Mononuclear cell (primary cell): ENCODE measurements around the gene CHURC1. TPM values are rescaled to one million over a fixed set of nuclear protein-coding genes. Genes with fewer than 3 reads are reported as not detected.
A peak's percentile ranks its signal among the peaks of the same experiment; 100 is the strongest.

Experiments
- H3K27me3 ChIP-seq: 2 replicates; pipeline ENCODE4 v1.6.0; 2011; ENCODE audit warnings: low read length, control low read depth; ENCODE audit not compliant: insufficient read depth
- H3K4me1 ChIP-seq: 2 replicates; pipeline ENCODE4 v1.5.1; 2011; ENCODE audit warnings: mild to moderate bottlenecking, low read length, control low read depth; ENCODE audit not compliant: insufficient read depth
- H3K4me3 ChIP-seq: 2 replicates; pipeline ENCODE4 v1.5.1; 2011; ENCODE audit warnings: mild to moderate bottlenecking, low read length, moderate library complexity
- H3K9me3 ChIP-seq: 2 replicates; pipeline ENCODE4 v1.5.1; 2011; ENCODE audit warnings: low read depth, mild to moderate bottlenecking, control low read depth, low read length
- total RNA-seq: library from RNA; depleted of rRNA; stranded (reverse); fragments of >200 nt; gene quantifications from one replicate; pipeline ENCODE4 v1.2.3, GENCODE V29; 2012

The CHURC1 gene
- total RNA-seq: 110 TPM

DNA sequence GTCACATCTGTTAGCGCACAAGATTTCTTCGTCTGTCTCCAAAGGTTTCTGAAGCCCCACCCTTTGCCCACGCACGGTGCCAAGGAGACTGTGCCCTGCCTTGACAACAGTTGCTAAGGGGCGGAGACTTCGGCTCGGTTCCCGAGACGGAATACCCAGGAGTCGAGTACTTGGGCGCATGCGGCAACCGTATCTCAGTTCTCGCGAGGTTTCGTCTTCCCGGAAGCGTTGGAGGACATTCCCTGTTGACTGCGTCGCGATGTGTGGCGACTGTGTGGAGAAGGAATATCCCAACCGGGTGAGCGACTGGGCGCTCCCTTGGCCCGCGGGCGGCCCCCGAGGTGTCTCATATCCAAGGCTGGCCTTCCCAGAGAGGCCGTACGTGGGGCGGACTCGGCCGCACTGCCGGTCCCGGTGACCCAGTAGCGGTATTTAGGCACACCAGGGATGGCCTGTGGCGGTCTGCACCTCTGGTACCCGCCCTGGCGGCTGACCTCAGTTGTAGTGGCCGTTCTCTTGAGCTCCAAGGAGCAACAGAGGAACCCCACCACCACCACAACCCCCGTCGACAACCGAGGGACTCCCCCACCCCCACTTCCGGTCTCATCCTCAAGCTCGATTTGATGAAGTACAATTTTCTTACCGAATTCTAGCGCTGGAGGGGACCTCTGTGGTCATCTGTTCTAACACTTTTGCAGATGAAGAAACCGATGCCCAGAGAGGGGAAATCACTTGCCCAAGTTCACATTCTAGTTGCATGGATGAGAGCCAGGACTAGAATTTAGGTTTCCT, at the start of gene CHURC1:
Gene CHURC1 (plus strand): TSS at position 219 of the 792 bp plus-strand sequence. CDS start 41 bp downstream, at position 260.
- H3K27me3 ChIP-seq: peaks cover 2% of the 10 kb centered on the region
- no peaks in the 10 kb centered on the region for H3K9me3 ChIP-seq
- peaks cover 37% of the 10 kb centered on the region for H3K4me1 ChIP-seq
- H3K4me3 ChIP-seq: peak within 1 kb of the TSS; percentile 99

DNA sequence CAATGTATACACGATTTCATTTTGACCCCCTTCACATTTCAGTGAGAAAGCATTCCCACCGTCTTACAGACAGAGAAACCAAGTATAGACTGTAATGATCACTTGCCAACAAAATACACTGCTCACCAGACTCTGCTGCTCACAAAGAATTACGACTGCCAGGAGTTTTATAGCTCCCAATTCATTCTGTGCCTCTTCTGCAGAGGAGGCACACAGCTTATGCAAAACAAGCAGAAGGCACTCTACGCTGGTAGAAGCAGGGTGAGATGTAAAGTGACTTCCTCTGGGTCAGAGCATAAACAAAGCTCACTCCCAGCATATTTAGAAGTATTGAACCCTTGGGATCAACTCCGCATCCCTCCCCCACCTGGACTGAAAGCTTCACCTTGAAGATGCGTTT, 49.1 kb upstream of the CHURC1 start:
- Histone ChIP-seq H3K4me3 (no peak overlapping the region), H3K9me3 (no peaks in the 10 kb centered on the region), H3K27me3 (peaks cover 4% of the 10 kb centered on the region), H3K4me1 (no peaks in the 10 kb centered on the region)

DNA sequence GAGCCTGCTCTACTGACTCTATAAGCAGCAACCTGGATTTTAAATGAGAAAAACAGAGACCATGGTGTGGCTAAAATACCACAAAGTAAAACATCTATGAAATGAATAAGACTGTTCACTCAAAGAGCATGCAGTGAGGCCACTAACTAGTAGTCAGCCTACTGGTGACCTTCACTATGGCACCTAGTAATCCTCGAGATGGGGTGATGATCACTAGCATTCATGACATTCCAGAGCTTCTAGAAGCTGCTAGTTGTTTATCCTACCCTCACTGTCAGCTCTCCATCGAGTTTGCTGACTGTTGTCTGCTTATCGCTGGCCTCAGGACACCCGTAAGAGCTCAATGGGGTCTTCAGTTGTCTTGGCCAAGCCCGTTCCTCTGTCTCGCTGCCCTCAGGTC, 48.3 kb upstream of the CHURC1 start:
- H3K9me3 ChIP-seq: no peaks in the 10 kb centered on the region
- peaks cover 5% of the 10 kb centered on the region for H3K27me3 ChIP-seq
- no peaks in the 10 kb centered on the region for H3K4me1 ChIP-seq

DNA sequence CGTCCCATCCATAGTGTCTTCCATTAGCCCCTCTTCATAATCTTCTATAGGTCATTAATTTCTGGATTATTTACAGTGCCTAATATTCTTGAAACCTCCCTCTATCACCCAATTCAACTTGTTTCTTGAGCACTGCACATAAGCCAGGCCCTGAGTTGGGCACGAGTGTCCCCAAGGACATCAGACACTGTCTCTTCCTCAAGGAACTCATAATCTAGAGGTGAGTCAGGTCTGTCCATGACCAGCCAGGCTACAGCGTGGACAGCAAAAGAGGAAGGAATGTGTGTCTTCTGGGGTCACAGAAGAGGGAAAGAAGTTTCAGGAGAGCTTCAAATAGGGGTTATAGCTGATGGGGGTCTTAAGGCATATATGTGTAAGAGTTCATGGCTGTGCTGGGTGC, 47.1 kb upstream of the CHURC1 start:
- H3K9me3 ChIP-seq: no peaks in the 10 kb centered on the region
- no peaks in the 10 kb centered on the region for H3K4me1 ChIP-seq

More for the DNA sequence above, 48.3 kb upstream of the CHURC1 start:
- H3K4me3 ChIP-seq: no peak overlapping the region

DNA sequence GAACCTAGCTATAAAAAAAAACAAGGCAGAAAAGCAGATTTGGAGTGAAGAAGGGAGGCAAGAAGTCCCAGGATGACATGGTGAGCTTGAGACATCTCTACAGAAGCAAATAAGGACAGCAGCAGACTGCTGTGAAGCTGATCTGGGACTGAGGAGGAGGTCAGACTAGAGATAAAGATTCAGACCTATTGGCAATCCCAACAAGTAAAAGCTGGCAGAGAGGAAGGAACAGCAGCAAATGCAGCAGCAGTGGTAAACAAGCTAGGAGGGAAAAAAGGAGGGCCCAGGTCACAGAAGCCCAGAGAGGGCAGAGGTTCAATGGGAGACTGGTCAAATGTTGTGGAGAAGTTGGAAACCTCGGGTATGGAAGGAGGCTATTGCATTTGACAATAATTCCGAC, 45.9 kb upstream of the CHURC1 start:
- Histone ChIP-seq H3K27me3 (peaks cover 7% of the 10 kb centered on the region), H3K4me1 (no peaks in the 10 kb centered on the region), H3K4me3 (no peak overlapping the region), H3K9me3 (no peaks in the 10 kb centered on the region)

More for the DNA sequence above, 47.1 kb upstream of the CHURC1 start:
- Histone ChIP-seq H3K4me3 (no peak overlapping the region), H3K27me3 (peaks cover 7% of the 10 kb centered on the region)

DNA sequence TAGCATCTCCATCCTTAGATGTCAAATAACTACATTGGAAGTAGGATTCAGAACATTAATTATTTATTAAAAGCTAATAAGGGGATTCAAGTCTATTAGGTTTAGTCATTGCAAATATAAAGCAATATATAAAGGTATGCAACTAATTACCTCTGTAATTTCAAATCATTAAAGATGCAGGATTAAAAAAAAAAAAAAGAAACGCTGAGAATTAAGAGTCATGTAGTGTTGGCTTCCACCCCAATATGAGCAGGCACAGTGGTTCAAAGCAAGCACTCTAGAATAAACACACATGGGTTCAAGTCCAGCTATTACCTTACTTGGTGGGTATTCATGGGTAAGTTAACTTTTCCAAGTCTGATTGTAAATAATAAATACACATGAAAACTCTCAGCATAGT, 45.4 kb upstream of the CHURC1 start:
- Histone ChIP-seq H3K9me3 (no peaks in the 10 kb centered on the region), H3K27me3 (peaks cover 7% of the 10 kb centered on the region), H3K4me1 (no peaks in the 10 kb centered on the region), H3K4me3 (no peak overlapping the region)

DNA sequence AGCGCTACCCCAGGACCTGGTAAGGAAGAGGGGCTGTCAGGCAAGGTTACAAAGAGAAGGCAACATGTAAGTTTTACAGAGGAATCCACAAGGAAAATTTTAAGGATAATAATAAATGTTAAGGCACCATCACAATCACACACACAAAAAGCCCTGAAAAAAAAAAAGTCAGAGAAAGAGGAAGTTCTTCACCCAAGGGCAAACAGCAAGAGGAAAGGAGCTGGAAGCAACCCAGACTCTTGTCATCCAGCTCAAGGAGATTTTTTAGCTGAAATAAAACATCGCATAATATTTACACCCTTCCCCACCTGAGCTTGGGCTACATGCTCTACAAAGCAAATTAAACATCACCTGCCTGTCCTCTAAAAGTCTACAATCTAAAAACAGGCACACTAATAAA, 44.1 kb upstream of the CHURC1 start:
- Histone ChIP-seq H3K4me3 (no peak overlapping the region), H3K9me3 (no peaks in the 10 kb centered on the region), H3K4me1 (no peaks in the 10 kb centered on the region), H3K27me3 (peaks cover 7% of the 10 kb centered on the region)

DNA sequence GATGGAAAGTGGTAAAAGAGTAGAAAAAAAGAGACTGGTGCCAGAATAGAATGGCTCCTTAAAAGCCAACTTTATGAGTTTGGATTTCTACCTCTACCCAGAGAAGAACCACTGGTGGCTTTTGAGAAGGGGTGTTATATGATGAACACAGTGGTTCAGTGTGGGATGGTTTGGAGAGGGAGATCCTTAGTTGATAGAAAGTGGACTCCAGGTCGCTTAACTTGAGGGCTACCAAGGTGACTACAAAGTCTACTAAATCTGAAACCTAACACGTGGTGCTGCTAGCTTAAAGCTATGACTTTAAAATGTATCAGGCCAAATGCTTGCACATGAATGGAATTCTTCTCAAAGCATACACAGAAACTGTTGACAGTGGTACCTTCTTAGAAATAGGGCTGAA, 42.9 kb upstream of the CHURC1 start:
- Histone ChIP-seq H3K4me3 (no peak overlapping the region), H3K27me3 (peaks cover 13% of the 10 kb centered on the region), H3K4me1 (no peaks in the 10 kb centered on the region), H3K9me3 (no peaks in the 10 kb centered on the region)

DNA sequence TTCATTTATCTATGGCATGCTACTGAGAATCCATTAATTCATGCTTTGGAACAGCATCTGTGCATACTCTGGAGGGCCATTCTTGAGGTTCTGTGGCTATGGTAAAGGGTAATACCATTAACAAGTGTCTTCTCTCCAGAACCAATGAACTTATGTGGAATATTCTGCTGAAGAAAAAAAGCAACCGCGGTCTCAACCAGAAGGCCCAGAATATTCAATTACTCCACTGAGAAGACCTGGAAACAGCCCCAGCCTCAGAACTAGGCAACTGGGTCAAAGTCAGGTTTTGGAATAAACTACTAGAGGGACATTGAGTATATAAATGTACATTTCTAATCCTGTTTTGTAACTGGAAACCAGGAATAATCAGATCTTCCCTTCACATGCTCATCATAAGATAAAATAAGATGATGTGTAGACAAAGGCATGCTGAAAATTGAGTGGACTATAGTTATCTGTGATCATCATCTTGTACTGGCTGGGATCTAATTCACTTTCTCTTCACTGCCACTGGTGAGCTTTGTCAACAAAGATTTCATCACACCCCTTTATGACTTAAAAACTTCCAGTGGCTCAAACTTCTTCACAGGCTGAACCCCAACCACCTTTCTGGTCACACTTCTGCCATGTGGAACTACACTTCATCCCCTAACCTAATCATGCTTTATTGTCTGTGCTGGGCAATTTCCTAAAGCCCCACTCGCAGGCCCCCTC, 40.6 kb upstream of the CHURC1 start:
- Histone ChIP-seq H3K9me3 (no peaks in the 10 kb centered on the region), H3K27me3 (peaks cover 25% of the 10 kb centered on the region), H3K4me1 (no peaks in the 10 kb centered on the region), H3K4me3 (no peak overlapping the region)

DNA sequence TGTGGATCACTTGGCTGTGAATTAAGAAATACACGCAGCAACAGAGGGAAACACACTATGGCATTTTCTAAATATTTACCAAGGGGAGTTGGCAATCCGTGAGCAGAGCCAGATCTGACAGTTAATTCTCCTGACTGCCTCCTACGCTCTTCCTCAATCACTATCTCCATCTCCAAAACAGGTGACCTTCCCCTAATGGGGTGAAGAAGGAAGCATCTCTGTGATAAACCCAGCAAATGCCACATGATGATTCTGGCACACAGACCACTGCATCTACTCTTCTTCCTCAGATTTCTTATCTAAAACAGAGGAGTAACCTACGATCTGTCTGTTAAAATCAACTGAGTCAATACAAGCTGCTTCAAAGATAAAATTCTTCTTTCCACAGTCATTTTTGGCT, 38.9 kb upstream of the CHURC1 start:
- no peak overlapping the region for H3K4me3 ChIP-seq
- H3K27me3 ChIP-seq: peaks cover 33% of the 10 kb centered on the region
- H3K9me3 ChIP-seq: no peaks in the 10 kb centered on the region
- peaks cover 2% of the 10 kb centered on the region for H3K4me1 ChIP-seq

DNA sequence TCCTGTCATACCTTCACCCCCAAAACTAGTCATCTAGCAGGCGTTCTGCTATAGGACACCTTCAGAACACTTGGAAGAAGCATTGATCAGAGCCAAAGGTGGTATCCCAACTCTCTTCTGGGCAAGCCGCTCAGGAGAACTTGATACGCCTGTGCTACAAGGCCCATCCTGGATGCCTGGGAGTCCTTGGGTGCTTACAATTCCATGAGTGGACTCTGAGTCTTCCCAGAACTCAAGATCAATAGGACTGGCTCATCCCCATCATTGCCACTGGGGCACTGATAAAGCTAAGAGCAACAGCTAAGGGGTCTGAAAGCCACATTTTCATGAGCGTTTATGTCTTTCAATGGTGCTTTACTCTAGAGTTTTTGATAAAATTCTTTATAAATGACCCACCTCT, 36.4 kb upstream of the CHURC1 start:
- peaks cover 54% of the 10 kb centered on the region for H3K27me3 ChIP-seq
- H3K4me1 ChIP-seq: peaks cover 9% of the 10 kb centered on the region
- no peaks in the 10 kb centered on the region for H3K9me3 ChIP-seq
- H3K4me3 ChIP-seq: no peak overlapping the region

DNA sequence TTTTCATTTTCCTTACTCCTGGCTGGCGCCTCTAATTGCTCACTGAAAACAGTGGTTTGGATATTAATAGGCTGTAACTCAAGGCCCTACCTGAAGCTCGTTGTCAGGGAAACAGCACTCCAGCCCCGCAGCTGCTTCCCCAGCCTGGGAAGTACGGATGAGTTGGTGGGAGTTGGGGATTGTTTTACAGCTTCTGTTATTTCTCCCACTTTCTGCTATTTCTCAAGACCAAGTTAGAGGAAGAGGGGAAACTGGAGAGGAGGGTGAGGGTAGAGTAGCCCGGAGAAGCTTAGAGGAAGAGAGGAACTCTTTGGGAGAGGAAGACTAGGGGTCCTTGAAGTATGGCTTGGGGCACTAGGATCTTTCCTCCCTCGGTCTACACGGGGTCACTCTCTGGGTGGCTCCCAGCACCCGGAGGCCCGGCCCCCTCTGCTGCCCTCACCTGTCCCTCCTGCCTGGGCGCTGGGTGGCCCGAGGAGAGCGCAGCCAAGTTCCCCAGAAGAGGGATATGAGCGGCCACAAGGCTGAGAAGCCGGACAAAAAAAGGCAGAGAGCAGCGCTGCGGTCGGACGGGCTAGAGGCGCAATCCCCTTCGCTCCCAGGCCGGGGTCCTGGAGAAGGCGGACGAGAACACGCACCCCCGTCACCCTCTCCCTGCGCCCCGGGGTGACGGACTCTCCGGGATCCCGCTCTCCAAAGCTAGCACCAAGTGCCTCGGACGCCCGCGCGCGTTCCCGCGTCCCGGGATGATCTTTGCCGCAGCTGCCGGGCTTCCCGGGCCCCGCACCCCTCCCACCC, 35.2 kb upstream of the CHURC1 start:
- H3K9me3 ChIP-seq: no peaks in the 10 kb centered on the region
- peaks cover 9% of the 10 kb centered on the region for H3K4me1 ChIP-seq
- peaks cover 63% of the 10 kb centered on the region for H3K27me3 ChIP-seq
- H3K4me3 ChIP-seq: no peak overlapping the region

DNA sequence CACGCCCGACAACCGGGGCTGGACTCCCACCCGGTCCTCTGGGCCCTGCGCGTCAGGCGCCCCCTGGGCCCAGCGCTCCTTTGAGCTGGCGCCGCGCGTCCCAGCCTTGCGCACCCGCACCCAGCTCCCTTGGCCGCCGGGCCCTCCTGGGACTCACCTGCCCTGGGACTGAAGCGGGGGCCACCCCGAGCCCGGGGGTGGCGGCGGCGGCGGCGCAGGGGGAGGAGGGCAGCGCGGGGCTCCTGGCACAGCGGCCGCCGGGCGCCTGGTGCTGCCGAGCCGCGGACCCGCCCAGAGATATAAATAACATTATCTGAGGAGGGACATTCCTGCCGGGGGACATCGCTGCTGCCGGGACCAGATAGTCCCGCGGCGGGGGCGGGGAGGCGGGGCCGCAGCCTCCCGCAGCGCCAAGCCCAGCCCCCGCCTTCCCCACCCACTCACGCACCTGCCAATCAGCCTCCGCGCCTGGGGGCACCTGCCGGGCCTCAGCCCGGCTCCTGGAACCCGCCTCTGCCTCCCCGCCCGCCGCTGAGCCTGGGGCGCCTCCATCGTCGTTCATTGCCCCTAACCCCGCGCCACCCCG, 34.5 kb upstream of the CHURC1 start, which contains the start of gene SPTB:
Gene SPTB (minus strand): TSS at position 273 of the 586 bp plus-strand sequence. CDS start 56,813 bp downstream, outside the sequence.
- Histone ChIP-seq H3K9me3 (no peaks in the 10 kb centered on the region), H3K4me3 (peak within 1 kb of the TSS; percentile 31), H3K27me3 (peaks cover 65% of the 10 kb centered on the region), H3K4me1 (peaks cover 9% of the 10 kb centered on the region)

DNA sequence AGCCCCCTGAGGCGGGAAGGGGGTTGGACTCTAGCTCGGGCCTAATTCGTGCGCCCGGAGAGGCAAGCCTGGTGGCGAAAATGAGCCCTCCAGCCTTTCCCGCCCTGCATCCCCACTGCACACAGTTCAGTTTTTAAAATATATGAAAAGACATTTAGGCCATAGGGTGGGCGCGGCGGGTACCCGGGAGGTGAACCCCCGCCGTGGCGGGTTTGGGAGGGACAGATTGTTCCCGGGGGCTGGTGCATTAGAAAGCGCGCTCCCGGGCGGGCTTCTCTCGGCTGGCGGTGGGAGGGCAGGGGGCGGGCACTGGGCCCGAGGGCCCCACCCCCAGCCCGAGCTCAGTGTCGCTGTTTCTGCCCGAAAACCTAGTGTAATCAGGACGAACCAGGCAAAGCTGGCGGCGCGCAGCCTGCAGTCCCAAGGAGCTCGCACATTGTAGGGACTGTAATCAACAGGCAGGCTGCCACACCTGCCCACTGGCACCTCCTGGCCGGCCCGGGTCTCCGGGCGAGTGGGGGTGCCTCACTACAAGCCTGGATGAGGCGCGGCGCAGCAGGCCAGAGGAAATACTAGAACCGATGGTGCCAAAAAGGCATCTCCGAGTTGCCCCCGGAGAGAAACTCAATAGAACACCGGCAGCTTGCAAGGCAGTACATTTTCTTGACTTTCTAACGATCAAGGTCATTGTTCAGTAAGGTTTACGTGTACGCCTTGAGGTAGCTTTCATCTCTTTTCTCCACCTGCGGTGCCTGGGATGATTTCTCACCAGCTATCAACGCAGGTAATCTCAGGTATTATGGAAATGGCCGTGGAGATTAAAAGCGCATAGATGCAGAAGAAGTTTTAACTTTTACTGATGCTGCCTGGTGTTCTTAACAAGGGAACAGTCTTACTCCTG, 33.8 kb upstream of the CHURC1 start:
- Histone ChIP-seq H3K4me1 (peaks cover 9% of the 10 kb centered on the region), H3K9me3 (no peaks in the 10 kb centered on the region), H3K27me3 (peaks cover 67% of the 10 kb centered on the region), H3K4me3 (peak overlapping the region; percentile 31)
